Endothelial cell (in vitro differentiated cells): ENCODE data around the gene JDP2. TPM values are rescaled to one million over a fixed set of nuclear protein-coding genes. Genes with fewer than 3 reads are reported as not detected.

ENCODE experiments used
- DNase-seq: peaks from one replicate; pipeline ENCODE4 v3.0.0; 2021; ENCODE audit warnings: low spot score
- H3K27ac Mint-ChIP-seq: one replicate; pipeline ENCODE4 v1.8.0; 2021; ENCODE audit warnings: mixed read lengths, inconsistent platforms; ENCODE audit not compliant: unreplicated experiment
- H3K27me3 Mint-ChIP-seq: one replicate; pipeline ENCODE4 v1.8.0; 2021; ENCODE audit warnings: mild to moderate bottlenecking, moderate library complexity, mixed read lengths, inconsistent platforms; ENCODE audit not compliant: unreplicated experiment
- H3K36me3 Mint-ChIP-seq: one replicate; pipeline ENCODE4 v1.8.0; 2021; ENCODE audit warnings: mild to moderate bottlenecking, low read depth, mixed read lengths, inconsistent platforms; ENCODE audit not compliant: unreplicated experiment
- H3K4me1 Mint-ChIP-seq: one replicate; pipeline ENCODE4 v1.8.0; 2021; ENCODE audit warnings: mild to moderate bottlenecking, mixed read lengths, inconsistent platforms; ENCODE audit not compliant: unreplicated experiment
- H3K4me3 Mint-ChIP-seq: one replicate; pipeline ENCODE4 v1.8.0; 2021; ENCODE audit warnings: mild to moderate bottlenecking, mixed read lengths, inconsistent platforms; ENCODE audit not compliant: unreplicated experiment
- H3K9me3 Mint-ChIP-seq: one replicate; pipeline ENCODE4 v1.8.0; 2021; ENCODE audit warnings: mixed read lengths, inconsistent platforms; ENCODE audit not compliant: unreplicated experiment
- CTCF ChIP-seq: fragments of 200-600 bp; sonication (generic); IDR thresholded peaks from one replicate; pipeline ENCODE4 v1.5.0; 2021; ENCODE audit warnings: antibody characterized with exemption; ENCODE audit not compliant: unreplicated experiment
- total RNA-seq: library from RNA; stranded (reverse); fragmentation: NEBNext Ultra II Directional; extraction: Animal tissue kit (Norgen Biotek cat#: 25700); gene quantifications from one replicate; pipeline ENCODE4 v1.2.1, GENCODE V29; 2021; ENCODE audit not compliant: unreplicated experiment

The JDP2 gene
- total RNA-seq, 1 donor from 2014 or later: 5.1 TPM

GRCh38 chr14:75522983-75523318 is 95.1 kb downstream of the JDP2 start:
- Mint-ChIP-seq H3K27me3 (peaks cover 3% of the 10 kb centered on the region), H3K4me3 (no peak overlapping the region), H3K4me1 (peaks cover 28% of the 10 kb centered on the region), H3K27ac (no peak overlapping the region), H3K36me3 (no peaks in the 10 kb centered on the region), H3K9me3 (no peaks in the 10 kb centered on the region)
- TF ChIP-seq CTCF: no peak
- DNase-seq: no peak

Other genes with a start within 250 kb of the JDP2 start
- gene FOS, start 149.2 kb upstream of the JDP2 start, total RNA-seq: 41.5 TPM
- gene BATF, start 94.4 kb downstream of the JDP2 start, total RNA-seq: not detected
- 50.6 TPM for gene FLVCR2, start 150.6 kb downstream of the JDP2 start, total RNA-seq
- gene ERG28, start 232.9 kb downstream of the JDP2 start, total RNA-seq: 35.0 TPM
- 62.8 TPM for gene TTLL5, start 233.2 kb downstream of the JDP2 start, total RNA-seq